Measurements from ENCODE around the gene BEST3.
A peak's percentile ranks its signal among the peaks of the same experiment; 100 is the strongest.
"Not testable (repeated sequence)": the region's sequence is repeated elsewhere in the genome, so short reads cannot be mapped to it uniquely, and the experiment has no call there.

The BEST3 gene

GRCh38 chr12:69688471-69689427, 10.4 kb downstream of the BEST3 start:
- peak in 1 of 3 experiments; percentile 2 for DNase-seq (ENCODE audit: low read depth in 2 of 3, low spot score in 2 of 3)

GRCh38 chr12:69688021-69688420, 11.1 kb downstream of the BEST3 start:
- DNase-seq (ENCODE audit: low read depth in 2 of 3, low spot score in 2 of 3): no peak

- no peak for DNase-seq (ENCODE audit: low read depth in 2 of 3, low spot score in 2 of 3)
Measured at GRCh38 chr12:69687390-69687789, 11.7 kb downstream of the BEST3 start.

GRCh38 chr12:69686731-69687130, 12.4 kb downstream of the BEST3 start:
- DNase-seq (ENCODE audit: low read depth in 2 of 3, low spot score in 2 of 3): no peak

GRCh38 chr12:69685810-69686209, 13.3 kb downstream of the BEST3 start:
- no peak for DNase-seq (ENCODE audit: low read depth in 2 of 3, low spot score in 2 of 3)

GRCh38 chr12:69684466-69684865, 14.6 kb downstream of the BEST3 start:
- DNase-seq (ENCODE audit: low read depth in 2 of 3, low spot score in 2 of 3): no peak

GRCh38 chr12:69682110-69682755, 16.9 kb downstream of the BEST3 start:
- no peak for DNase-seq (ENCODE audit: low read depth in 2 of 3, low spot score in 2 of 3)

GRCh38 chr12:69679119-69679518, 20.0 kb downstream of the BEST3 start:
- no peak for DNase-seq (ENCODE audit: low read depth in 2 of 3, low spot score in 2 of 3)

GRCh38 chr12:69676257-69677012, 22.7 kb downstream of the BEST3 start:
- DNase-seq (ENCODE audit: low read depth in 2 of 3, low spot score in 2 of 3): no peak

- DNase-seq (ENCODE audit: low read depth in 2 of 3, low spot score in 2 of 3): no peak
Measured at GRCh38 chr12:69672195-69672594, 26.9 kb downstream of the BEST3 start.

GRCh38 chr12:69671597-69671996, 27.5 kb downstream of the BEST3 start:
- DNase-seq (ENCODE audit: low read depth in 2 of 3, low spot score in 2 of 3): no peak

- DNase-seq (ENCODE audit: low read depth in 2 of 3, low spot score in 2 of 3): no peak
Measured at GRCh38 chr12:69666798-69667197, 32.3 kb downstream of the BEST3 start.

GRCh38 chr12:69664930-69665377, 34.1 kb downstream of the BEST3 start:
- not testable (repeated sequence) for DNase-seq (ENCODE audit: low read depth in 2 of 3, low spot score in 2 of 3)

- DNase-seq (ENCODE audit: low read depth in 2 of 3, low spot score in 2 of 3): no peak
Measured at GRCh38 chr12:69663726-69664125, 35.4 kb downstream of the BEST3 start.

- no peak for DNase-seq (ENCODE audit: low read depth in 2 of 3, low spot score in 2 of 3)
Measured at GRCh38 chr12:69662764-69663163, 36.3 kb downstream of the BEST3 start.

- DNase-seq (ENCODE audit: low read depth in 2 of 3, low spot score in 2 of 3): no peak
Measured at GRCh38 chr12:69661386-69661785, 37.7 kb downstream of the BEST3 start.

GRCh38 chr12:69660164-69660863, 38.8 kb downstream of the BEST3 start:
- no peak for DNase-seq (ENCODE audit: low read depth in 2 of 3, low spot score in 2 of 3)

GRCh38 chr12:69658203-69658602, 40.9 kb downstream of the BEST3 start:
- DNase-seq (ENCODE audit: low read depth in 2 of 3, low spot score in 2 of 3): no peak

- no peak for DNase-seq (ENCODE audit: low read depth in 2 of 3, low spot score in 2 of 3)
Measured at GRCh38 chr12:69657376-69658137, 41.5 kb downstream of the BEST3 start.

Data from activated CD8-positive, alpha-beta memory T cell treated with anti-CD3 and anti-CD28 coated beads for 48 hours (primary cell).